NOMO-1 treated with DMSO at 0.1 percent for 48 hours (cell line): ENCODE measurements around the gene WWOX.

ENCODE experiments used
- DNase-seq: peaks from one replicate; lab custom pipeline; 2025; ENCODE audit not compliant: unreplicated experiment; lab: John Stamatoyannopoulos, UW

WWOX gene

GRCh38 chr16:78638371-78638770 lies 538.9 kb downstream of the WWOX start:
- no peak for DNase-seq

- no peak for DNase-seq
Observed at GRCh38 chr16:78639775-78640174, 540.3 kb downstream of the WWOX start.

GRCh38 chr16:78640886-78641285 lies 541.4 kb downstream of the WWOX start:
- no peak for DNase-seq

- no peak for DNase-seq
Observed at GRCh38 chr16:78641433-78641832, 542.0 kb downstream of the WWOX start.

- no peak for DNase-seq
Observed at GRCh38 chr16:78642621-78643285, 543.3 kb downstream of the WWOX start.

- DNase-seq, result no peak
Observed at GRCh38 chr16:78645657-78646056, 546.2 kb downstream of the WWOX start.

- no peak for DNase-seq
Observed at GRCh38 chr16:78647019-78647418, 547.6 kb downstream of the WWOX start.

GRCh38 chr16:78647491-78647890 lies 548.0 kb downstream of the WWOX start:
- no peak for DNase-seq

GRCh38 chr16:78648517-78648916 lies 549.1 kb downstream of the WWOX start:
- no peak for DNase-seq

GRCh38 chr16:78650339-78651074 lies 551.1 kb downstream of the WWOX start:
- DNase-seq, result no peak

- no peak for DNase-seq
Observed at GRCh38 chr16:78654929-78655328, 555.5 kb downstream of the WWOX start.

- DNase-seq, result no peak
Observed at GRCh38 chr16:78655331-78656113, 556.1 kb downstream of the WWOX start.

GRCh38 chr16:78656887-78657286 lies 557.4 kb downstream of the WWOX start:
- DNase-seq, result no peak

GRCh38 chr16:78659216-78659615 lies 559.8 kb downstream of the WWOX start:
- DNase-seq, result no peak

GRCh38 chr16:78659668-78660217 lies 560.3 kb downstream of the WWOX start:
- no peak for DNase-seq

- DNase-seq, result no peak
Observed at GRCh38 chr16:78660795-78661194, 561.3 kb downstream of the WWOX start.

- no peak for DNase-seq
Observed at GRCh38 chr16:78663690-78664089, 564.2 kb downstream of the WWOX start.

GRCh38 chr16:78664811-78665772 lies 565.6 kb downstream of the WWOX start:
- no peak for DNase-seq

- no peak for DNase-seq
Observed at GRCh38 chr16:78666318-78666717, 566.9 kb downstream of the WWOX start.

GRCh38 chr16:78667675-78668074 lies 568.2 kb downstream of the WWOX start:
- DNase-seq, result no peak
